C4-2B (cell line): ENCODE data around the gene GRID1.

Experiments used
- CTCF ChIP-seq: fragments of 450-650 bp; conservative IDR thresholded peaks from 2 replicates; pipeline ENCODE4 v1.5.1; 2017; ENCODE audit warnings: mild to moderate bottlenecking
- ZFX ChIP-seq: fragments of 450-650 bp; IDR thresholded peaks from 2 replicates; pipeline ENCODE4 v1.6.1; 2017

- no peak for TF ChIP-seq CTCF
- TF ChIP-seq ZFX, result no peak
These were observed 111.9 kb downstream of the GRID1 start for GRCh38 chr10:86254526-86255174.
